Body of pancreas (tissue), 4 donors: ENCODE results near the gene PMAIP1. TPM values are rescaled to one million over a fixed set of nuclear protein-coding genes. Genes with fewer than 3 reads are reported as not detected.

Source experiments
- ATAC-seq: fragments of 150-250 bp; one replicate; pipeline ENCODE4 v1.9.1; 2016
- DNase-seq, 4 donors: peaks; one replicate each; pipeline ENCODE4 v3.0.0-alpha.2; 2019
- H3K27ac ChIP-seq, 4 donors: fragments of 200-600 bp; sonication (generic); 1 replicate in 3 of 4; 2 replicates in 1 of 4; pipeline versions ENCODE4 v1.5.1 to v1.6.1; 2016 to 2019; ENCODE audit warnings: mild to moderate bottlenecking in 1 of 4, mixed read lengths in 1 of 4, moderate library complexity in 1 of 4
- H3K27me3 ChIP-seq, 2 donors: fragments of 200-600 bp; sonication (generic); one replicate each; pipeline ENCODE4 v1.6.0; 2016; ENCODE audit warnings: mild to moderate bottlenecking in 1 of 2
- H3K36me3 ChIP-seq, 2 donors: fragments of 200-600 bp; sonication (generic); replicated peaks in 1 of 2; 2 replicates each; pipeline ENCODE4 v1.5.1; 2016; ENCODE audit warnings: low read depth in 2 of 2; ENCODE audit not compliant: insufficient read depth in 1 of 2
- H3K4me1 ChIP-seq: fragments of 200-600 bp; sonication (generic); one replicate; pipeline ENCODE4 v1.6.0; 2016
- H3K4me3 ChIP-seq, 2 donors: fragments of 200-600 bp; sonication (generic); 1 replicate in 1 of 2; 2 replicates in 1 of 2; pipeline ENCODE4 v1.5.1; 2016 to 2019
- H3K9me3 ChIP-seq, 3 donors: fragments of 200-600 bp; sonication (generic); 1 replicate in 2 of 3; 2 replicates in 1 of 3; pipeline ENCODE4 v1.5.1; 2016
- CTCF ChIP-seq, 7 experiments: fragments of 450-650 bp in 4 of 7; fragments of 200-600 bp in 3 of 7; sonication (generic) in 3 of 7; IDR thresholded peaks; one replicate each; pipeline ENCODE4 v1.5.1; 2016 to 2019; ENCODE audit warnings: antibody characterized with exemption in 7 of 7
- POLR2A ChIP-seq, 3 donors: fragments of 450-650 bp; IDR thresholded peaks; one replicate each; pipeline ENCODE4 v1.6.1; 2016; ENCODE audit warnings: antibody characterized with exemption in 3 of 3, mild to moderate bottlenecking in 2 of 3
- WGBS, 2 donors: methylation state at CpG; one replicate each; pipeline ENCODE4 v1.1.5; 2017; 5-methylcytosine and 5-hydroxymethylcytosine counted together
- intact Hi-C: fragments of 100-400 bp; cut with DNase I; formaldehyde crosslinking; loops from one replicate; pipeline ENCODE4 v1.15.1; 2023
- total RNA-seq, 2 donors: library from RNA; depleted of rRNA; stranded (reverse); fragments of >200 nt; gene quantifications; one replicate each; pipeline ENCODE4 v1.1.0, GENCODE V29; 2016

Gene PMAIP1
- total RNA-seq, 2 donors from 2014 or later, result 1.0 TPM; not detected in 1

DNA sequence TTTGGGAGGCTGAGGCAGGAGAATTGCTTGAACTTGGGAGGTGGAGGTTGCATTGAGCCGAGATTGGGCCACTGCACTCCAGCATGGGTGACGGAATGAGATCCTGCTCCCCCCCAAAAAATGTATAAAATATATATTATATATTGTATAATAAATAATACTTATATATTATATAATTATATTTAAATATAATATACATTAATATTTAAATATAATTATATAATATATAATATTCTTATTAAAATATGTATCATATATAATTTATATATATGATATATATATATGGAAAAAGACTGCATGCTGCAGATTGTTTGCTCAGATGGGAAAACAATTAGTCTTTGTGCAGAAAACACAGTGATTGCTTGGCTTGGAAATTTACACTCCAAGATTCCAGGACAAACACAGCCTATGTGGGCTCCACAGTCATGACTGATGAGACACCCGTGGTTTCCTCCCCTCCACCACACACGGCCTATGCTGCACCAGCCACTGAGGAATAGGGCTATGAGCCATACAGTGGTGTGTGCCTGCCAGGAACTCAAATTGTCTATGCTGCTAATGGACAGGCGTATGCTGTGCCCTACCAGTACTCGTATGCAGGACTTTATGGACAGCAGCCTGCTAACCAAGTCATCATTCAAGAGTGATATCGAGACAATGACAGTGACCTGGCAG, 30.0 kb downstream of the PMAIP1 start:
- no peaks in the 10 kb centered on the region for H3K9me3 ChIP-seq
- peaks cover 6% of the 10 kb centered on the region for H3K4me1 ChIP-seq
- no peaks in the 10 kb centered on the region for H3K27me3 ChIP-seq
- no peaks in the 10 kb centered on the region for H3K36me3 ChIP-seq
- no peak overlapping the region for H3K4me3 ChIP-seq
- WGBS, 2 donors, result 74 to 83% methylated on average over 4 to 7 of the region's 7 CpGs
- TF ChIP-seq POLR2A (IDR thresholded peaks at IDR 0.05), result no peak
- TF ChIP-seq CTCF (IDR thresholded peaks at IDR 0.05), result no peak
- DNase-seq, result no peak
- no peak for ATAC-seq
- no peak overlapping the region for H3K27ac ChIP-seq
- intact Hi-C loops, result no loop called here

DNA sequence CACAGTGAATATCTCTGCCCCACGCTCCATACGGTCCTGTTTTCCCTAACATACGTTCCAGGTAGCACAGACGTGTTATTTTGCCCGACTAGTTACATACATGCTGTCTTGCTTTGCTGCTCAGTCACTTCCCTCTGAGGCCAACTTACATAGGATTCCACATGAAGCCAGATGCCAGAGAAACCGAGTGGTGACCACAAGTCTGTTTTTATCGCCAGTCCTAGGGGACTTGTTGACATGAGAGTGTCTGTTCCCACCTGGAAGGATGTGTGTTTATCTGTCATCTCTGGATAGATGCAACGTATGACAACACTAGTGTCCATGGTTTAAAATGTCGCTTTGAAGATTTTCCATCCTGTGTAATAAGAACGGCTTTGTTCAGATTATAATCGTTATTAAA, 32.6 kb downstream of the PMAIP1 start:
- DNase-seq (no peak), ATAC-seq (no peak)
- H3K4me3 ChIP-seq, result no peak overlapping the region
- peaks cover 3% of the 10 kb centered on the region for H3K4me1 ChIP-seq
- intact Hi-C loops, result no loop called here
- no peaks in the 10 kb centered on the region for H3K36me3 ChIP-seq
- no peak overlapping the region for H3K27ac ChIP-seq
- TF ChIP-seq CTCF (IDR thresholded peaks at IDR 0.05) (no peak), POLR2A (IDR thresholded peaks at IDR 0.05) (no peak)
- H3K27me3 ChIP-seq, result no peaks in the 10 kb centered on the region
- WGBS, 2 donors, result 71 to 72% methylated on average over 11 of the region's 11 CpGs
- no peaks in the 10 kb centered on the region for H3K9me3 ChIP-seq

DNA sequence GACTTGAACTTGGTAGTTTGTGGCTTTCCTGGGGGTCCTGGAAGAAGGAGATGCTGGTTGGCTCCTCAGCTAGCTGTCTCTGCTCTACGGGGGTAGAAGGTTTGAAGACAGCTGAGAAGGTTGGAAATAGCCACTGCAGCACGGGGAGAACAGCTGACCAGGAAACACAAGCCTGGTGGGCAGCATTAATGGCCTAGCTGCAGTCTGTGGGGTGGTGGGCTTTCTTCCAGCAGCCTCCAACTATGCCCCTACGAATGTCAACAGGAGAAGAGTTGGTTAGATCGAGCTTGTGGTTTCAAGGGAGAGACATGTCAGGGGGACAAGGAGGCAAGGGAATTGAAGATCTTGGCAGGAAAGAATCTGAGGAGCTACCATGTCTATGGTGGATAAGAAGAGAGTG, 38.9 kb downstream of the PMAIP1 start:
- Histone ChIP-seq H3K27me3 (no peaks in the 10 kb centered on the region), H3K4me3 (no peak overlapping the region), H3K9me3 (no peaks in the 10 kb centered on the region), H3K36me3 (no peaks in the 10 kb centered on the region), H3K27ac (no peak overlapping the region), H3K4me1 (no peaks in the 10 kb centered on the region)
- DNase-seq (no peak), ATAC-seq (no peak)
- WGBS, 2 donors, result 70 to 82% methylated on average over 4 of the region's 4 CpGs
- TF ChIP-seq CTCF (IDR thresholded peaks at IDR 0.05) (no peak), POLR2A (IDR thresholded peaks at IDR 0.05) (no peak)
- intact Hi-C loops, result no loop called here

DNA sequence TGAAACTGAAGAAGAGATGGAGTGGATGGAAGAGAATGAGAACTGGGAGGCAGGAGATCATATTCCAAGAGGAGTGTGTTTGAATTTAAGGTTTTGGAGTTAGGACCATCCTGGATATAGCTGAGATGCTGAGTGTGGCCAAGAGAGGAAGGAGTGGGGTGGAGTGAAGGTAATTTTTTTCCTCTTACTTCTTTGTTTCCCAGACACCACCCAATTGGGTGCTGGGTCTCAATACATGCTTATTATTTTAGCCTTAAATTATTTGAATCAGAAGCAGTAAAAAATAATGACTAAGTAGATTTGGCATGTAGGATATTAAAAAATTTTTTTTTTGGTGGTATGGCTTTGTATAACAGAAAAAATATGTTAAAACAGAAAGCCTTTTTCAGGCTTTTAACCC, 39.3 kb downstream of the PMAIP1 start:
- Histone ChIP-seq H3K4me3 (no peak overlapping the region), H3K36me3 (no peaks in the 10 kb centered on the region), H3K27ac (no peak overlapping the region), H3K9me3 (no peaks in the 10 kb centered on the region), H3K27me3 (no peaks in the 10 kb centered on the region), H3K4me1 (no peaks in the 10 kb centered on the region)
- DNase-seq (no peak), ATAC-seq (no peak)
- TF ChIP-seq POLR2A (IDR thresholded peaks at IDR 0.05) (no peak), CTCF (IDR thresholded peaks at IDR 0.05) (no peak)
- intact Hi-C loops, result no loop called here

DNA sequence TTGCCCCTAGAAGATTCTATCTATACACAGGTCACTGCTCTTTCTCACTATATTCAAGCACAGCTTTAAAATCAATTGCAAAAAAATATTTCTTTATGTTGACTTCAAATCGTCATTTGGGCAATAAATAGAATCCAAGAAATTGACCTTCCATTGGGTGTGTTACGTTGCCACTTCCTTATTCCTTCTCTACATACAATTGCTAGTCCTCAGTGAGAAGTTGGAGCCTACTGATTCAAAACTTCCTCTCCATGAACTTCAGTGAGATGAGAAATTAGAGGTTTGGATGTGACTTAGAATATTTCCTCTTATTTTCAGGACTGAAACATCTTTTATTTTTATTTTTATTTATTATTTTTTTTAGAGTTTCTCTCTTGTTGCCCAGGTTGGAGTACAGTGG, 40.3 kb downstream of the PMAIP1 start:
- Histone ChIP-seq H3K36me3 (no peaks in the 10 kb centered on the region), H3K27ac (no peak overlapping the region), H3K4me3 (no peak overlapping the region), H3K4me1 (no peaks in the 10 kb centered on the region), H3K27me3 (no peaks in the 10 kb centered on the region), H3K9me3 (no peaks in the 10 kb centered on the region)
- intact Hi-C loops, result no loop called here
- no peak for ATAC-seq
- no peak for DNase-seq
- no peak for TF ChIP-seq CTCF (IDR thresholded peaks at IDR 0.05)
- TF ChIP-seq POLR2A (IDR thresholded peaks at IDR 0.05), result no peak
- 40 to 53% methylated on average over 2 of the region's 2 CpGs for WGBS, 2 donors
